Transverse colon (tissue), 4 donors: ENCODE measurements around the gene OPTN. TPM values are rescaled to one million over a fixed set of nuclear protein-coding genes. Genes with fewer than 3 reads are reported as not detected.

Experiments used
- DNase-seq: peaks from one replicate; pipeline ENCODE4 v3.0.0-alpha.2; 2019
- H3K27ac ChIP-seq, 4 donors: fragments of 200-600 bp; sonication (generic); 2 replicates each; pipeline ENCODE4 v1.5.1; 2016 to 2018; ENCODE audit warnings: inconsistent platforms in 4 of 4
- H3K27me3 ChIP-seq: fragments of 200-600 bp; sonication (generic); 2 replicates; pipeline ENCODE4 v1.5.1; 2017; ENCODE audit warnings: inconsistent platforms
- H3K36me3 ChIP-seq, 4 donors: fragments of 200-600 bp; sonication (generic); 2 replicates each; pipeline ENCODE4 v1.5.1; 2017 to 2019; ENCODE audit warnings: inconsistent platforms in 4 of 4
- H3K4me1 ChIP-seq, 4 donors: fragments of 200-600 bp; sonication (generic); 2 replicates each; pipeline ENCODE4 v1.5.1; 2017 to 2020; ENCODE audit warnings: inconsistent platforms in 4 of 4
- H3K4me3 ChIP-seq, 4 donors: fragments of 200-600 bp; sonication (generic); 1 replicate in 1 of 4; 2 replicates in 3 of 4; pipeline versions ENCODE4 v1.5.1 to v1.6.1; 2017 to 2019; ENCODE audit warnings: inconsistent platforms in 4 of 4
- H3K9me3 ChIP-seq, 2 donors: fragments of 200-600 bp; sonication (generic); 2 replicates each; pipeline ENCODE4 v1.5.1; 2017 to 2019; ENCODE audit warnings: inconsistent platforms in 2 of 2
- CTCF ChIP-seq, 5 experiments: fragments of 200-600 bp in 3 of 5; fragments of 450-650 bp in 2 of 5; sonication (generic) in 3 of 5; IDR thresholded peaks; 1 replicate in 2 of 5; 2 replicates in 3 of 5; pipeline ENCODE4 v1.5.1; 2016 to 2017; ENCODE audit warnings: antibody characterized with exemption in 5 of 5, inconsistent platforms in 3 of 5, mild to moderate bottlenecking in 2 of 5, moderate library complexity in 1 of 5
- EP300 ChIP-seq: sonication (generic); formaldehyde crosslinking; IDR thresholded peaks from one replicate; pipeline ENCODE4 v1.6.1; 2017; ENCODE audit warnings: antibody characterized with exemption, low read depth
- POLR2A ChIP-seq: fragments of 450-650 bp; IDR thresholded peaks from one replicate; pipeline ENCODE4 v1.6.1; 2016; ENCODE audit warnings: antibody characterized with exemption, mild to moderate bottlenecking, moderate library complexity
- POLR2AphosphoS5 ChIP-seq, 3 donors: sonication (generic); formaldehyde crosslinking; IDR thresholded peaks; one replicate each; pipeline ENCODE4 v1.6.1; 2016; ENCODE audit warnings: antibody characterized with exemption in 3 of 3
- WGBS, 2 donors: methylation state at CpG; one replicate each; pipeline ENCODE4 v1.1.5; 2018; ENCODE audit warnings: low coverage in 1 of 2; 5-methylcytosine and 5-hydroxymethylcytosine counted together
- in situ Hi-C, 4 donors: fragments of 200-750 bp; cut with MboI; loops; one replicate each; pipeline versions ENCODE4 v1.15.0 to v1.15.1; 2017; ENCODE audit warnings: low sequenced_read_pairs in 3 of 4, low pct_ligation_motif_present in 1 of 4, low pct_unique_long_range_greater_than_20kb in 1 of 4
- intact Hi-C: fragments of 100-400 bp; cut with DNase I; formaldehyde crosslinking; loops from one replicate; pipeline ENCODE4 v1.15.1; 2023; ENCODE audit warnings: low total_unique reads
- total RNA-seq, 4 donors: library from RNA; depleted of rRNA; stranded (reverse); fragments of >200 nt; gene quantifications; one replicate each; pipeline ENCODE4 v1.1.0, GENCODE V29; 2016

OPTN gene
- total RNA-seq, 4 donors from 2014 or later, result 39.2 to 74.8 (median 66.3) TPM

GRCh38 chr10:13067431-13067830 lies 32.5 kb upstream of the OPTN start:
- Histone ChIP-seq H3K36me3 (no peaks in the 10 kb centered on the region), H3K9me3 (no peaks in the 10 kb centered on the region), H3K27ac (no peak overlapping the region), H3K4me3 (no peak overlapping the region), H3K27me3 (peaks cover 17% of the 10 kb centered on the region), H3K4me1 (no peaks in the 10 kb centered on the region)
- no peak for DNase-seq
- intact Hi-C loops (no loop called here), in situ Hi-C loops (loop anchor here in 1 of 4 donors (25.0 kb wide), 1 partner anchor 805 kb away; no protein-coding TSS in a partner anchor)
- no peak for TF ChIP-seq CTCF (IDR thresholded peaks at IDR 0.05)
- 73 to 87% methylated on average over 6 to 7 of the region's 7 CpGs for WGBS, 2 donors

GRCh38 chr10:13068071-13068470 lies 31.9 kb upstream of the OPTN start:
- WGBS, 2 donors, result 72 to 79% methylated on average over 4 to 5 of the region's 5 CpGs
- TF ChIP-seq EP300, result no peak
- no peak for TF ChIP-seq POLR2AphosphoS5 (IDR thresholded peaks at IDR 0.05)
- no peak for TF ChIP-seq CTCF (IDR thresholded peaks at IDR 0.05)
- TF ChIP-seq POLR2A, result no peak
- in situ Hi-C loops, result loop anchor here in 1 of 4 donors (25.0 kb wide), 1 partner anchor 806 kb away; no protein-coding TSS in a partner anchor
- H3K27ac ChIP-seq, result no peak overlapping the region
- intact Hi-C loops, result no loop called here
- no peak for DNase-seq
- H3K9me3 ChIP-seq, result no peaks in the 10 kb centered on the region
- H3K4me1 ChIP-seq, result no peaks in the 10 kb centered on the region
- no peak overlapping the region for H3K4me3 ChIP-seq
- no peaks in the 10 kb centered on the region for H3K36me3 ChIP-seq
- H3K27me3 ChIP-seq, result peaks cover 17% of the 10 kb centered on the region

- in situ Hi-C loops, result loop anchor here in 1 of 4 donors (25.0 kb wide), 1 partner anchor 806 kb away; no protein-coding TSS in a partner anchor
- TF ChIP-seq CTCF (IDR thresholded peaks at IDR 0.05) (no peak), POLR2AphosphoS5 (IDR thresholded peaks at IDR 0.05) (no peak), POLR2A (no peak)
- H3K27ac ChIP-seq, result no peak overlapping the region
- no peaks in the 10 kb centered on the region for H3K36me3 ChIP-seq
- no peak overlapping the region for H3K4me3 ChIP-seq
- no peaks in the 10 kb centered on the region for H3K4me1 ChIP-seq
- no peak for DNase-seq
- WGBS, 2 donors, result 89 to 95% methylated on average over 2 of the region's 2 CpGs
- H3K9me3 ChIP-seq, result no peaks in the 10 kb centered on the region
- intact Hi-C loops, result no loop called here
- peaks cover 17% of the 10 kb centered on the region for H3K27me3 ChIP-seq
Observed at GRCh38 chr10:13068484-13068883, 31.5 kb upstream of the OPTN start.

GRCh38 chr10:13072339-13072738 lies 27.6 kb upstream of the OPTN start:
- Histone ChIP-seq H3K27me3 (peaks cover 9% of the 10 kb centered on the region), H3K36me3 (no peaks in the 10 kb centered on the region), H3K27ac (no peak overlapping the region), H3K9me3 (no peaks in the 10 kb centered on the region), H3K4me3 (no peak overlapping the region), H3K4me1 (peaks cover 0 to 3% (median 0%) of the 10 kb centered on the region in 4 donors)
- TF ChIP-seq POLR2AphosphoS5 (IDR thresholded peaks at IDR 0.05) (no peak), POLR2A (no peak), CTCF (IDR thresholded peaks at IDR 0.05) (no peak), EP300 (no peak)
- 95 to 100% methylated on average over 2 to 3 of the region's 3 CpGs for WGBS, 2 donors
- intact Hi-C loops, result no loop called here
- no peak for DNase-seq
- in situ Hi-C loops, result loop anchor here in 1 of 4 donors (25.0 kb wide), 1 partner anchor 810 kb away; no protein-coding TSS in a partner anchor
